ENCODE measurements around the gene ZNRF1.

Gene ZNRF1

GRCh38 chr16:75099738-75100602, 101.1 kb downstream of the ZNRF1 start:
- DNase-seq: peak; percentile 35

GRCh38 chr16:75100603-75100990, 101.8 kb downstream of the ZNRF1 start:
- no peak for DNase-seq

GRCh38 chr16:75101635-75102034, 102.8 kb downstream of the ZNRF1 start:
- no peak for DNase-seq

DNA sequence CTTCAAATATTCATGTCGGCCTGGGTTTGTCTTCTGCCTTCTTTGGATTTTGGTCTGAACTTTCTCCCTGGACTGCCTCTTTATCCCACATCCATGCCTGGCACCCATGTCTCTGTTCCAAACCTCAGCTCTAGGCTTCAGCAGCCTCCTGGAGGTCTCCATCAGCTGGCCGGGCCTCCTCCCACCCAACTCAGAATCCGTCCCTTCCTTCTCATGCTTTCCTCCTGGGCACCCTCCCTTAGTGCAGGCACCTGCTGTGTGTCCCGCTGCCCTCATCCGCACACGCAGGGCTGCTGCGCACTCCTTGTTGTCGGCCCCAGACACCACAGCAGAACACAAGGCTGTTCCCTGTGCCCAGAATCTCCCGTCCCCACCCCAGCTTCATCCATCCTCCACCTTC, 103.8 kb downstream of the ZNRF1 start:
- no peak for DNase-seq

DNA sequence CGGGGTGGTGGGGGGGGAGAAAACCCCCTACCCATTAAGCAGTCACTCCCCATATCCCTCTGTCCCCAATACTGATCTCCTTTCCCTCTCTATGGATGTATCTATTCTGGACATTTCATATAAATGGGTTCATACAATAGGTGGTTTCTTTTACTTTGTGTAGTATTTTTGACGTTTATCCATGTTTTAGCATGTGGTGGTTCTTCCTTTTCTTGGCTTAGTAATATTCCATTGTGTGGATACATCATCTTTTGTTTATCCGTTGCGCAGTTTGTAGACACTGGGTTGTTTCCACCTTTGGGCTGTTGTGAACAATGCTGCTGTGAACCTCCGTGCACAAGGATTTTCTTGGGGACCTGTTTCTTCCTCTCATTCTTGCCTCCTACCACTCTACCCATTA, 105.2 kb downstream of the ZNRF1 start:
- DNase-seq: no peak

GRCh38 chr16:75104836-75105235, 106.0 kb downstream of the ZNRF1 start:
- DNase-seq: no peak

GRCh38 chr16:75105306-75106061, 106.7 kb downstream of the ZNRF1 start:
- peak; percentile 27 for DNase-seq

DNA sequence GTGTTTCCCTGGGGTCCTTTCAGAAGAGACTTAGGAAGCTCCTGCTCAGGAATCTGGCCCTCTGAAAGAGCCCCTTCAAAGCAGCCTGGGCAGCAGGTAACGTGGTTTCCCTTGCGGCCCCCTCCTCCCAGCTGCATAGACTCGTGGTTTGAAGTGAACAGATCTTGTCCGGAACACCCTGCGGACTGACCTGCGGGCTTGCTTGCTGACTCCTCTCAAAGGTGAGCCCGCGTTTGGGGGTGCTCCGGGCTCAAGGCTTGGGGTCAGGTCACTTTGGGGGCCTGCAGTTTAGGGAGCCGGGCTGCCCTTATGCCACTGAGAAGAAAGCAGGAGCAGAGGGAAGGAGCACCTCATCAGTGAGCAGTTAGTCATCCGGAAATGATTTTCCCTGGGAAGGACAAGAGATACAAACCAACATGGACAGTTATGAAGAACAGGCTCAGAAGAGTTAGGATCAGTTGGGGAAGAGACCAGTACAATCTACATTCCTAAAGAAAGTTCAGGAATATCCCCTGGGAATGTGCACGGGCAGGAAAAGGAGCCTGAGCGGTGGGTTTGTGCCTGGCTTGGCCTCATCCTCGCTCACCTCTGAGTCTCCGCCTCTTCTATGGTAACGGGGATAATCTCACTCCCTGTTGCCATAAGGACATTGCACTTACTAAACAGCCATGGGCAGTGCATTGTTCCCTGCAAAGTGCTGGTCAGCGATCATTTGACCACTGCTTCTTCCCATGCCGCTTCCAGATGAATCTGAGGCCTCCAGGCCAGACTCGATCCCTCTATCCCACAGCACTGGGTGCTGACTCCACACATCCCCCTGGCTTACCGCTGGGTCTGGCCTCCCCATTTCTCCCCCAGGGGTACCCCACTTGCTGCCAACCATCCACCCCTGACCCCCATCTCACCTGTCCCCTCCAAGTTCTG, 107.8 kb downstream of the ZNRF1 start:
- no peak for DNase-seq

GRCh38 chr16:75107505-75107904, 108.7 kb downstream of the ZNRF1 start:
- no peak for DNase-seq

DNA sequence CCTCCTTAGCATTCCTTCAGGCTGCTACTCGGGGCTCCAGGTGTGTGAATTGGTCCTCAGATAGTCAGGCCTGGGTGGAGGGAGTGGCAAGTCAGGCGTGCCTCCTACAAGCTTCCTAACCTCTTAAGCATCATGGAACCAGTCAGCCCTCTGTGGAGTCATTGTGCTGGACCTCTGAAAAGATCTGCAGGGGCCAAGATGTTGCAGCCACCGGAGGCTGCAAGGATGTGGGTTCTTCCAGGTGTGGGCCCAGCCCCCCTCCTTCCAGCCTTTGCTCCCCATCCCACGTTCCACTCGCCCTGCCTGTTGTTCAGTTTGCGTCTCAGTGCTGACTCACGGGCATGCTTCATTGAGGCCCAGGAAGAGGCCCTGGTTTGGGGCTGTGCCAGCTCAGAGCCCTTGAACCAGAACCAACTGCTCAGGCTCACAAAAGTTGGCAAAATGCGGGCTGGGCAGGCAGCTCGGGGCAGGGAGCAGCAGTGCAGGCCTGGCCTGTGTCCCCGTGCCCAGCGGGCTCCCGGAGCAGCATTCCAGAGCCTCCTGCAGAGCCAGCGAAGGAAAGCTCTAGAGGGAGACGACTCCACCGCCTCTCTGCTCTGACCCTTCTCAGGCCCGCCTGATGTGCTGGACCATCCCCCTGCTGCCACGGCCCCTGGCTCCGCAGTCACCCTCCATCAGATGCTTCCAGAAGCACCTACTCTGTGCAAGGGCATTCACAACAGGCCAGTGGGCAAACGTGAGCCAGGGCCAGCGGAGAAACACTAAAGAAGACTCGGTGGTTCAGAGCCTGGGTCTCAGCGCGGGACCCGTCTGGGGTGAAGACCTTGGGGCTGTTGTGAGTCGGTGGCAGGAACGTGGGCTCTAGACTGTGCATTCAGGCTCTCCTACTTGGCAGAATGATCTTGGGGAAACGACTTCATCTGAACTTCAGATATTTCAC, 110.2 kb downstream of the ZNRF1 start:
- DNase-seq: peak; percentile 58

DNA sequence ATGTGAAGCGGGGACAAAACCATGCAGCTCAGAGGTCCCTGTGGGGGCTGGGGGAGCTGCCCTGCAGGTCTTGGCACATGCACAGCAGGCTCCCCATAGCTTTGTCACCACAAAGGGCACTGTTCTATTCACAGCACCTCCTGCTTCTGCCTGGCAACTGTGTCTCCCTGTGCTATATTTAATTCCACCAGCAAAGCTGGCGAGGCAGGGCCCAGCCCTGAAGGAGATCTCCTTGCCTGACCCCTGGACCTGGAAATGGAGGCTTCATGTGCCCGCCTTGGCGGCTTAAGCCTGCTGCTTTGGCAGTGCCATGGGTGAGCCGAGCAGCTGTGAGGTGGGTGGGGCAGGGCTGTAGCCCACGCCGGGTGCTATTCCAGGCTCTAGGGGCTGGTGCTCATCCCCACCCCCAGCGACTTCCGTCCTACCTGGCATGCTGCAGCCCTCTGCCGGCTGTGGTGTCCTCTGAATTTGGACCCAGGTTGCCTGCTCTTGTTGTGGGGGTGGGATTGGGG, 111.0 kb downstream of the ZNRF1 start:
- no peak for DNase-seq

DNA sequence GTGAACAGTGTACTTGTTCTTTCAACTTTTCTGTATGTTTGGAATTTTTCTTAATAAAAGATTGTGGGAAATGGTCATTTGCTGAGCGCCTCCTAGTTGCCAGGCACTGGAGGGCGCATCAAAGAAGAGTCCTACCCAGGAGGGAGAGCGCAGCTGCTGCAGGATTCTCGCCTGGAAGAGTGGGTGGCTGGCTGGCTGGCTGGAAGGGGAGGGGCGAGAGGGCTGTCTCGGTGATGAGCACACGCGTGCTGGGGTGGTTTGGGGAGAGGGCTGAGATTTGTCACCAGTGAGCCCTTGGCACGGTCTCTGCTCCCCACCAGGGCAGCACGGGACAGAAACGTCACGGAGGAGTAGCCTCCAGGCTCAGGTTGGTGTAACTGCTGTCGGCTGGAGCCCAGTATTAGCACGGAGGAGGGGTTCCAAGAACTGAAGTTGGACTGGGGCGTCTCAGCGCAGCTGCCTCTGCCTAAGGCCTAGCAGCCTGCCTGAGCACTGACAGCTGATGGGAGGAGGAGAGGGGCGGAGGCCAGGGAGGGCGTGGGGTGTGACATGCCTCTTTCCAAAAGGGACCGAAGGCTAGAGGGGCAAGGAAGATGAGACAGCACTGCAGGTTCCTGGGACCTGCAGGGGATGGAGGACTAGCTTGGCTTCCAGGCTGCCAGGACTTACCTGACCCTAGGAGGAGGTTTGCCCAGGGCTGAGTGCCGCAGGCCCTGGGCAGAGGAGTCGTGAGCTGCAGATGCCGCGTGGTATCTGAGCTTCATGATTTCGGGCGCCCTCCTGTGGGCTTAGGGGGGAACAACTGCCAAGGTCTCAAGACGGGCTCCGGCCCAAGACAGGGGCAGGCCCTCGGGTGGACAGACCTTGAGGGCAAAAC, 112.1 kb downstream of the ZNRF1 start:
- peak; percentile 78 for DNase-seq

GRCh38 chr16:75111514-75111940, 112.7 kb downstream of the ZNRF1 start:
- DNase-seq: no peak

DNA sequence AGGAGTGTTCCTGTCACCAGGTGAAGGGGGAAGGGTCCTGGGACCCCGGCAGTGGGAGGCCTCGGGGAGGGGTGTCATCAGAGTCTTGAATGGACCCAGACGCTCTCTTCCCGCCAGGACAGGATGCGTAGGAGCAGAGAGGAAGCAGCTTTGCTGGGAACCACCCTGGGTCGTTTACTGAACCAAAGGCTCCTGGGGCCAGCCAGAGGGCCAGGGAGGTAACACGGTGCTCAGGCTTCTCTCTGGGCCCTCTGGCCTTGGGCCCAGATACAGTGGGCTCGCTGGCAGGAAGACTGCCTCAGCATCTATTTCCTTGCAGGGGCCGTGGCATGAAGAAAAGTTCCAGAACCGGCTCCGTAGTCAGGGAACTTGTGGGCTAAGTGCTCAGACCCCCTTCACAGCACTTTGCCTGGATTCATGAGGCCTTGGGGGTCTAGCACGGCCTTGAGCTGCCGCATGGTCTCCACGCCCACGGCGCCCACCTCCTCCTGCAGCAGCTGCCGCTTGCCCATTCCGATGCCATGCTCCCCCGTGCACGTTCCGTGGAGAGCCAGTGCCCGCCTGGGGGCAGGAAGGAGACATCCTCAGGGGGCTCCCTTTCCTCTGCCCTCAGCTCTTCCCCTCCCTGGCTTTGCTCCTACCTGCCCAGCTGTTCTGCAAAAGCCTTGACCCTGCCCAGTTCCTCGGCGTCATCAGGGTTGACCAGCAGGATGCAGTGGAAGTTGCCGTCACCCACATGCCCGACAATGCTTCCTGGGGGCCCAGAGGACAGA, 113.3 kb downstream of the ZNRF1 start:
- no peak for DNase-seq

GRCh38 chr16:75112734-75113491, 114.1 kb downstream of the ZNRF1 start:
- no peak for DNase-seq

DNA sequence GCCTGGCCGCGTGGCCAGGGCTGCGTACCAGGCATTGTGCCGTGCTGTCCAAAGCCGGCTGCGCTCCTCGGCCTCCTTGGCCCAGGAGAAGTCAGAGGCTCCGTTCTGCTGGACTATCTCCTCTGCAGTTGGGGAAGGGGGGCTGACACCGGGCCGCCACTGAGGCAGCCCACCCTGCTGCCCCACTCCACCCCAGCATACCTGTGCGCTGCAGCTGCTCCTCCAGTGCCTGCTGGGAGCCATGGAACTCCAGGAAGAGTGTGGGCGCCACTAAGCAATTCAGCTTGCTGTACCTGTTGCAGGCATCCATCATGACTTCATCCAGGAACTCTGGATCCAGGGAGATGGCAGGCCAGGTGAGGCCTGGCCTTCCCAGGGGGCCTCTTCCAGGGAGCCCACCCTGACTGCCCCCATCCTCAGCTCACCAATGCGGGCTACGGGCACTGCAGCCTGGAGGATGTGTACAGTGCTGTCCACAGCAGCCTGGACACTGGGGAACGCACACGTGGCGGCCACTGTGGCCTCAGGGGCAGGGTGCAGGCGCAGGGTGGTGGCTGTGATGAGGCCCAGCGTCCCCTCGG, 114.8 kb downstream of the ZNRF1 start:
- no peak for DNase-seq

- DNase-seq: no peak
Observed at GRCh38 chr16:75114179-75114945, 115.5 kb downstream of the ZNRF1 start.
